RWPE2 (cell line): Measurements from ENCODE around the gene FAM9B.

Source experiments
- ATAC-seq: fragments of 200-7000 bp; cut with Tn5 transposase; 3 replicates; pipeline ENCODE4 v1.9.1; 2021; ENCODE audit warnings: low read depth
- DNase-seq: peaks from one replicate; pipeline ENCODE4 v3.0.0-alpha.2; 2020; ENCODE audit warnings: low spot score
- H3K27ac ChIP-seq: fragments of 450-650 bp; 2 replicates; pipeline ENCODE4 v1.5.1; 2017; ENCODE audit warnings: mild to moderate bottlenecking; ENCODE audit not compliant: poor library complexity, severe bottlenecking
- H3K27me3 ChIP-seq: fragments of 250-450 bp; sonication (Bioruptor Pico); 2 replicates; pipeline ENCODE4 v1.5.1; 2021; ENCODE audit warnings: mild to moderate bottlenecking, moderate library complexity; ENCODE audit not compliant: insufficient read depth, poor library complexity, severe bottlenecking
- H3K36me3 ChIP-seq: fragments of 250-450 bp; sonication (Bioruptor Pico); 2 replicates; pipeline ENCODE4 v1.5.1; 2020; ENCODE audit warnings: low read depth, mild to moderate bottlenecking, moderate library complexity
- H3K4me1 ChIP-seq: fragments of 250-450 bp; sonication (Bioruptor Pico); 2 replicates; pipeline ENCODE4 v1.5.1; 2021; ENCODE audit warnings: mild to moderate bottlenecking, moderate library complexity; ENCODE audit not compliant: insufficient read depth, poor library complexity, severe bottlenecking
- H3K4me3 ChIP-seq: fragments of 250-450 bp; sonication (Bioruptor Pico); 2 replicates; pipeline ENCODE4 v1.5.1; 2021; ENCODE audit warnings: mild to moderate bottlenecking, moderate library complexity; ENCODE audit not compliant: severe bottlenecking
- H3K9me3 ChIP-seq: fragments of 250-450 bp; sonication (Bioruptor Pico); 2 replicates; pipeline ENCODE4 v1.5.1; 2021; ENCODE audit warnings: mild to moderate bottlenecking, moderate library complexity; ENCODE audit not compliant: severe bottlenecking
- CTCF ChIP-seq: fragments of 450-650 bp; IDR thresholded peaks from one replicate; pipeline ENCODE4 v1.5.1; 2017; ENCODE audit warnings: mild to moderate bottlenecking, moderate library complexity; ENCODE audit not compliant: poor library complexity, severe bottlenecking

FAM9B gene

GRCh38 chrX:9033989-9034388 lies at the start of gene FAM9B:
Gene FAM9B (minus strand): TSS chrX:9034127. CDS start chrX:9032986, 1,141 bp downstream.
- DNase-seq, result no peak
- H3K4me1 ChIP-seq, result no peaks in the 10 kb centered on the region
- no peaks in the 10 kb centered on the region for H3K9me3 ChIP-seq
- H3K4me3 ChIP-seq, result no peak within 1 kb of the TSS
- TF ChIP-seq CTCF, result no peak
- no peak within 1 kb of the TSS for H3K27ac ChIP-seq
- no peaks in the 10 kb centered on the region for H3K27me3 ChIP-seq
- no peaks in the 10 kb centered on the region for H3K36me3 ChIP-seq
- no peak for ATAC-seq

- Histone ChIP-seq H3K4me3 (no peak overlapping the region), H3K36me3 (no peaks in the 10 kb centered on the region), H3K4me1 (no peaks in the 10 kb centered on the region), H3K27ac (no peak overlapping the region), H3K27me3 (no peaks in the 10 kb centered on the region), H3K9me3 (no peaks in the 10 kb centered on the region)
- TF ChIP-seq CTCF, result no peak
- ATAC-seq (no peak), DNase-seq (no peak)
These were observed 47.3 kb upstream of the FAM9B start for GRCh38 chrX:9081271-9081670.

- Histone ChIP-seq H3K9me3 (no peaks in the 10 kb centered on the region), H3K4me1 (no peaks in the 10 kb centered on the region), H3K4me3 (no peak overlapping the region), H3K36me3 (no peaks in the 10 kb centered on the region), H3K27ac (no peak overlapping the region), H3K27me3 (no peaks in the 10 kb centered on the region)
- DNase-seq (no peak), ATAC-seq (no peak)
- TF ChIP-seq CTCF, result no peak
These were observed 40.4 kb upstream of the FAM9B start for GRCh38 chrX:9074326-9074725.

GRCh38 chrX:9072281-9072680 lies 38.4 kb upstream of the FAM9B start:
- Histone ChIP-seq H3K27me3 (no peaks in the 10 kb centered on the region), H3K4me3 (no peak overlapping the region), H3K9me3 (no peaks in the 10 kb centered on the region), H3K4me1 (no peaks in the 10 kb centered on the region), H3K27ac (no peak overlapping the region), H3K36me3 (no peaks in the 10 kb centered on the region)
- no peak for TF ChIP-seq CTCF
- DNase-seq (no peak), ATAC-seq (no peak)

GRCh38 chrX:9071031-9071650 lies 37.2 kb upstream of the FAM9B start:
- H3K27me3 ChIP-seq, result no peaks in the 10 kb centered on the region

More at GRCh38 chrX:9071031-9071650, 37.2 kb upstream of the FAM9B start:
- H3K4me1 ChIP-seq, result no peaks in the 10 kb centered on the region
- no peaks in the 10 kb centered on the region for H3K36me3 ChIP-seq
- H3K9me3 ChIP-seq, result no peaks in the 10 kb centered on the region
- no peak overlapping the region for H3K27ac ChIP-seq
- no peak for TF ChIP-seq CTCF
- DNase-seq (no peak), ATAC-seq (no peak)
- no peak overlapping the region for H3K4me3 ChIP-seq
